Stimulated activated CD4-positive, alpha-beta T cell treated with anti-CD3 and anti-CD28 coated beads, Interleukin-1b, Interleukin-23, amount 100 ng/mL, for 24 hours (primary cell): Measurements from ENCODE around the gene TLR5.

ENCODE experiments used
- DNase-seq, 4 experiments: peaks; one replicate each; pipeline ENCODE4 v3.0.0-alpha.2; 2020; ENCODE audit warnings: low read depth in 4 of 4, low spot score in 1 of 4

The TLR5 gene

GRCh38 chr1:223147873-223148272 is 4.8 kb upstream of the TLR5 start:
- DNase-seq: no peak

- DNase-seq: no peak
These were observed 4.4 kb upstream of the TLR5 start for GRCh38 chr1:223147409-223147808.

- no peak for DNase-seq
These were observed 3.7 kb upstream of the TLR5 start for GRCh38 chr1:223146745-223147144.

GRCh38 chr1:223144914-223145313 is 1.9 kb upstream of the TLR5 start:
- no peak for DNase-seq

GRCh38 chr1:223144431-223144830 is 1.4 kb upstream of the TLR5 start:
- no peak for DNase-seq

- no peak for DNase-seq
These were observed 645 bp upstream of the TLR5 start for GRCh38 chr1:223143537-223144248.

- no peak for DNase-seq
These were observed 779 bp downstream of the TLR5 start for GRCh38 chr1:223142269-223142668.

GRCh38 chr1:223140611-223141405 is 2.2 kb downstream of the TLR5 start:
- no peak for DNase-seq

- no peak for DNase-seq
These were observed 5.5 kb downstream of the TLR5 start for GRCh38 chr1:223137455-223138085.

- no peak for DNase-seq
These were observed 7.0 kb downstream of the TLR5 start for GRCh38 chr1:223136086-223136485.

- DNase-seq: no peak
These were observed 7.7 kb downstream of the TLR5 start for GRCh38 chr1:223135176-223135942.

- DNase-seq: peak; percentile 59 to 75 (median 68)
These were observed 9.1 kb downstream of the TLR5 start for GRCh38 chr1:223133824-223134435.

- DNase-seq: no peak
These were observed 9.7 kb downstream of the TLR5 start for GRCh38 chr1:223133306-223133823.

- peak; percentile 51 to 59 (median 54) for DNase-seq
These were observed 13.7 kb downstream of the TLR5 start for GRCh38 chr1:223129229-223129901.

- no peak for DNase-seq
These were observed 16.3 kb downstream of the TLR5 start for GRCh38 chr1:223126741-223127140.

- no peak for DNase-seq
These were observed 17.3 kb downstream of the TLR5 start for GRCh38 chr1:223125766-223126165.

GRCh38 chr1:223123011-223123610 is 19.9 kb downstream of the TLR5 start:
- no peak for DNase-seq

- DNase-seq: no peak
These were observed 24.6 kb downstream of the TLR5 start for GRCh38 chr1:223118418-223118817.

- DNase-seq: no peak
These were observed 26.1 kb downstream of the TLR5 start for GRCh38 chr1:223116950-223117349.

GRCh38 chr1:223114871-223115270 is 28.2 kb downstream of the TLR5 start:
- DNase-seq: no peak
